PC-9 (cell line): ENCODE data around the gene DPP10. TPM values are rescaled to one million over a fixed set of nuclear protein-coding genes. Genes with fewer than 3 reads are reported as not detected.

Experiments used
- BruUV-seq: library from RNA; stranded (reverse); fragments of 400-500 nt; replicated peaks from 2 replicates; lab custom pipeline; 2021; lab: Mats Ljungman, UMichigan
- CTCF ChIA-PET: fragments of 300-600 bp; sonication (Branson Sonifier 250); formaldehyde crosslinking; loops from one replicate; lab custom pipeline; 2022; ENCODE audit warnings: antibody characterized with exemption; lab: Charles Lee
- POLR2A ChIA-PET: fragments of 300-600 bp; sonication (Branson Sonifier 250); formaldehyde crosslinking; loops from one replicate; lab custom pipeline; 2022; ENCODE audit warnings: antibody characterized with exemption; ENCODE audit not compliant: unreplicated experiment; lab: Charles Lee
- DNase-seq, 2 experiments: peaks; one replicate each; pipeline versions ENCODE4 v3.0.0 to v3.0.0-alpha.2; 2015 to 2022; ENCODE audit warnings: mixed read lengths in 1 of 2
- H2AFZ ChIP-seq: fragments of 200-600 bp; sonication (generic); 2 replicates; pipeline ENCODE4 v1.8.1; 2017; ENCODE audit warnings: antibody characterized with exemption
- H3F3A ChIP-seq: fragments of 200-600 bp; sonication (generic); 2 replicates; pipeline ENCODE4 v1.8.1; 2017; ENCODE audit warnings: antibody characterized with exemption, mild to moderate bottlenecking, low read depth; ENCODE audit not compliant: insufficient read depth
- H3K27ac ChIP-seq: fragments of 200-600 bp; sonication (generic); 2 replicates; pipeline ENCODE4 v1.6.1; 2016; ENCODE audit warnings: mixed run types
- H3K27me3 ChIP-seq: fragments of 200-600 bp; sonication (generic); 2 replicates; pipeline ENCODE4 v1.6.1; 2016; ENCODE audit warnings: low read depth, mixed run types; ENCODE audit not compliant: insufficient read depth
- H3K36me3 ChIP-seq: fragments of 200-600 bp; sonication (generic); 2 replicates; pipeline ENCODE4 v1.6.1; 2016; ENCODE audit warnings: low read depth, mixed run types
- H3K4me1 ChIP-seq: fragments of 200-600 bp; sonication (generic); replicated peaks from 2 replicates; pipeline ENCODE4 v1.6.1; 2016; ENCODE audit warnings: mixed run types; ENCODE audit not compliant: insufficient read depth
- H3K4me2 ChIP-seq: fragments of 200-600 bp; sonication (generic); 2 replicates; pipeline ENCODE4 v1.6.1; 2017; ENCODE audit warnings: mixed run types
- H3K4me3 ChIP-seq: fragments of 200-600 bp; sonication (generic); 2 replicates; pipeline ENCODE4 v1.6.1; 2016; ENCODE audit warnings: mixed run types
- H3K79me2 ChIP-seq: fragments of 200-600 bp; sonication (generic); 2 replicates; pipeline ENCODE4 v1.6.1; 2017; ENCODE audit warnings: low read depth, mixed run types
- H3K9me2 ChIP-seq: fragments of 200-600 bp; sonication (generic); 2 replicates; pipeline ENCODE4 v1.8.1; 2017; ENCODE audit warnings: mild to moderate bottlenecking; ENCODE audit not compliant: insufficient read depth
- H3K9me3 ChIP-seq: fragments of 200-600 bp; sonication (generic); 2 replicates; pipeline ENCODE4 v1.8.1; 2016; ENCODE audit warnings: low read depth; ENCODE audit not compliant: insufficient read depth
- H4K20me1 ChIP-seq: fragments of 200-600 bp; sonication (generic); 2 replicates; pipeline ENCODE4 v1.8.1; 2017; ENCODE audit not compliant: insufficient read depth
- CTCF ChIP-seq: fragments of 200-600 bp; sonication (generic); conservative IDR thresholded peaks from 2 replicates; pipeline ENCODE4 v1.6.1; 2017; ENCODE audit warnings: mixed run types, antibody characterized with exemption, mild to moderate bottlenecking, moderate library complexity
- EZH2 ChIP-seq: fragments of 200-600 bp; sonication (generic); IDR thresholded peaks from 2 replicates; pipeline ENCODE4 v1.8.0; 2017; ENCODE audit warnings: antibody characterized with exemption, low read depth
- intact Hi-C: fragments of 100-400 bp; cut with micrococcal nuclease; formaldehyde crosslinking; loops from one replicate; pipeline ENCODE4 v1.10.0; 2022; ENCODE audit not compliant: unreplicated experiment
- total RNA-seq: library from RNA; stranded (reverse); gene quantifications from 2 replicates; pipeline ENCODE4 v1.2.3, GENCODE V29; 2021

DPP10 gene
- total RNA-seq, 1 experiment from 2014 or later, result not detected

- BruUV-seq, result no TSS peak
- Histone ChIP-seq H3K27ac (no peak overlapping the region), H3K4me2 (no peak overlapping the region), H3K4me3 (no peak overlapping the region), H3F3A (no peaks in the 10 kb centered on the region), H2AFZ (no peak overlapping the region), H4K20me1 (no peaks in the 10 kb centered on the region), H3K27me3 (no peaks in the 10 kb centered on the region), H3K4me1 (no peaks in the 10 kb centered on the region), H3K9me2 (no peaks in the 10 kb centered on the region), H3K36me3 (no peaks in the 10 kb centered on the region), H3K79me2 (no peaks in the 10 kb centered on the region), H3K9me3 (no peaks in the 10 kb centered on the region)
- intact Hi-C loops, result no loop called here
- ChIA-PET CTCF (no interaction called here), POLR2A (no interaction called here)
- no peak for TF ChIP-seq EZH2
- no peak for TF ChIP-seq CTCF
- no peak for DNase-seq
Measured at GRCh38 chr2:115652652-115653051, 1210.2 kb downstream of the DPP10 start.

DNA sequence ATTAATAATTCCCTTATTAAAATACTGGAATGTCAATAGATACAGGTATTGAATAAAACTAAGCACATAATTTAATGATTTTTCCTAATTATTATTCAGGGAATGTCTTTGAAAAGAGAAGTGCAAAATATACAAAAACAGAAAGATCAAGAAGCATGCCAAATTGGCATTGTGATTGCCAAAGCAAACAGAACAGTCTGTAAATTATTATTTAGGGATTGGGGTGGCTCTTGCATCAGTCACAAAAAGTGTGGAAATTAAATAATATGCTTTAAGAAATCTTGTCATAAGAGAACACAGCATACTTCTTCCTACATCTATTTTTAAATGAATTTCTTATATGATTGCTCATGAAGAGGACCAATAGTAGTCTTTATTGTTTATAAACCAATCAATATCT lies 1211.9 kb downstream of the DPP10 start:
- H3K27ac ChIP-seq, result no peak overlapping the region
- H3K4me1 ChIP-seq, result no peaks in the 10 kb centered on the region
- intact Hi-C loops, result no loop called here

DNA sequence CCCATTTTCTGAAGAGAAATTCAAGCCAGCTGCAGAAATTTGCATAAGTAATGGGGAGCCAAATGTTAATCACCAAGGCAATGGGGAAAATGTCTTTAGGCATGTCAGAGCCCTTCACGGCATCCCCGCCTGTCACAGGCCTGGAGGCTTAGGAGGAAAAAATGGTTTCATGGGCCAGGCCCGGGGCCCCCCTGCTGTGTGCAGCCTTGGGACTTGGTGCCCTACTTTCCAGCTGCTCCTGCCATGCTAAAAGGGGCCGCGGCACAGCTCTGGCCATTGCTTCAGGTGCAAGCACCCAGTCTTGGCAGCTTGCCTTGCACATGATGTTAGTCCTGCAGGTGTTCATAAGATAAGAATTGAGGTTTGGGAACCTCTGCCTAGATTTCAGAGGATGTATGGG lies 1235.7 kb downstream of the DPP10 start:
- no peak overlapping the region for H3K27ac ChIP-seq
- CTCF ChIA-PET, result no interaction called here
- H3K4me2 ChIP-seq, result no peak overlapping the region

More for the DNA sequence above, 1211.9 kb downstream of the DPP10 start:
- H3K4me2 ChIP-seq, result no peak overlapping the region
- ChIA-PET CTCF (no interaction called here), POLR2A (no interaction called here)
- H3K79me2 ChIP-seq, result no peaks in the 10 kb centered on the region
- no peaks in the 10 kb centered on the region for H3K36me3 ChIP-seq
- H4K20me1 ChIP-seq, result no peaks in the 10 kb centered on the region
- H3K27me3 ChIP-seq, result no peaks in the 10 kb centered on the region
- no peaks in the 10 kb centered on the region for H3K9me2 ChIP-seq
- no peaks in the 10 kb centered on the region for H3F3A ChIP-seq
- no peaks in the 10 kb centered on the region for H3K9me3 ChIP-seq
- BruUV-seq, result no TSS peak
- DNase-seq, result no peak
- TF ChIP-seq EZH2, result no peak
- no peak overlapping the region for H3K4me3 ChIP-seq
- no peak overlapping the region for H2AFZ ChIP-seq

More for the DNA sequence above, 1235.7 kb downstream of the DPP10 start:
- Histone ChIP-seq H3K4me1 (no peaks in the 10 kb centered on the region), H3K4me3 (no peak overlapping the region), H3K27me3 (no peaks in the 10 kb centered on the region), H3K9me3 (no peaks in the 10 kb centered on the region), H3K9me2 (no peaks in the 10 kb centered on the region), H4K20me1 (no peaks in the 10 kb centered on the region), H3K36me3 (no peaks in the 10 kb centered on the region), H2AFZ (no peak overlapping the region), H3K79me2 (no peaks in the 10 kb centered on the region), H3F3A (no peaks in the 10 kb centered on the region)
- DNase-seq, result no peak
- no TSS peak for BruUV-seq
- intact Hi-C loops, result no loop called here
- no peak for TF ChIP-seq EZH2
- no peak for TF ChIP-seq CTCF
- POLR2A ChIA-PET, result no interaction called here
